Stomach (tissue), 9 donors: ENCODE data around the gene TWF2. TPM values are rescaled to one million over a fixed set of nuclear protein-coding genes. Genes with fewer than 3 reads are reported as not detected.

Experiments used
- DNase-seq, 2 donors: peaks; one replicate each; pipeline versions ENCODE4 v3.0.0 to v3.0.0-alpha.2; 2013 to 2019
- H3K27ac ChIP-seq, 5 donors: fragments of 200-600 bp in 4 of 5; sonication (generic) in 4 of 5; one replicate each; pipeline ENCODE4 v1.5.1; 2013 to 2019; ENCODE audit warnings: mild to moderate bottlenecking in 1 of 5, moderate library complexity in 1 of 5
- H3K27me3 ChIP-seq, 3 donors: fragments of 200-600 bp; sonication (generic); one replicate each; pipeline ENCODE4 v1.5.1; 2017 to 2019; ENCODE audit warnings: mixed run types in 1 of 3
- H3K36me3 ChIP-seq, 4 donors: fragments of 200-600 bp; sonication (generic); 1 replicate in 3 of 4; 2 replicates in 1 of 4; pipeline ENCODE4 v1.5.1; 2016 to 2019
- H3K4me1 ChIP-seq, 4 donors: fragments of 200-600 bp; sonication (generic); one replicate each; pipeline ENCODE4 v1.5.1; 2016 to 2019
- H3K4me3 ChIP-seq, 4 donors: fragments of 200-600 bp; sonication (generic) in 3 of 4; one replicate each; pipeline ENCODE4 v1.5.1; 2016 to 2019; ENCODE audit warnings: mild to moderate bottlenecking in 1 of 4
- H3K9me3 ChIP-seq, 4 donors: fragments of 200-600 bp; sonication (generic); one replicate each; pipeline ENCODE4 v1.5.1; 2016 to 2019
- CTCF ChIP-seq, 7 experiments: fragments of 450-650 bp in 4 of 7; fragments of 200-600 bp in 3 of 7; sonication (generic) in 3 of 7; IDR thresholded peaks; one replicate each; pipeline ENCODE4 v1.5.1; 2016 to 2019; ENCODE audit warnings: antibody characterized with exemption in 7 of 7, control low read depth in 2 of 7, mild to moderate bottlenecking in 1 of 7
- EP300 ChIP-seq: sonication (generic); formaldehyde crosslinking; IDR thresholded peaks from one replicate; pipeline ENCODE4 v1.6.1; 2017; ENCODE audit warnings: antibody characterized with exemption
- POLR2A ChIP-seq, 4 donors: fragments of 450-650 bp; IDR thresholded peaks; one replicate each; pipeline ENCODE4 v1.6.1; 2016; ENCODE audit warnings: antibody characterized with exemption in 4 of 4, control low read depth in 2 of 4, mild to moderate bottlenecking in 1 of 4, moderate library complexity in 1 of 4
- POLR2AphosphoS5 ChIP-seq, 3 donors: sonication (generic); formaldehyde crosslinking; IDR thresholded peaks; one replicate each; pipeline ENCODE4 v1.6.1; 2016; ENCODE audit warnings: antibody characterized with exemption in 3 of 3
- WGBS, 5 donors: extraction: QIAGEN DNeasy Blood & Tissue Kit in 3 of 5; methylation state at CpG; one replicate each; pipeline versions ENCODE4 v1.1.5 to v1.1.7; 2013 to 2018; 5-methylcytosine and 5-hydroxymethylcytosine counted together
- intact Hi-C: fragments of 100-400 bp; cut with DNase I; formaldehyde crosslinking; loops from one replicate; pipeline ENCODE4 v1.15.1; 2023; ENCODE audit warnings: low total_unique reads
- polyA plus RNA-seq, 3 donors: library from polyadenylated mRNA; stranded (reverse); fragments of 200-250 nt; gene quantifications; one replicate each; pipeline ENCODE4 v1.2.3, GENCODE V29; 2013
- total RNA-seq, 5 donors: library from RNA; depleted of rRNA; stranded (reverse); fragments of >200 nt; gene quantifications; one replicate each; pipeline versions ENCODE4 v1.1.0 to v1.2.3, GENCODE V29; 2014 to 2016
- donor health status: healthy with polysubstance abuse.
- donor health status: Bipolar disorder and iron deficiency.
- donor health status: healthy.

The TWF2 gene
- total and polyA plus RNA-seq, 8 donors: 18.7 to 237 (median 40.0) TPM

DNA sequence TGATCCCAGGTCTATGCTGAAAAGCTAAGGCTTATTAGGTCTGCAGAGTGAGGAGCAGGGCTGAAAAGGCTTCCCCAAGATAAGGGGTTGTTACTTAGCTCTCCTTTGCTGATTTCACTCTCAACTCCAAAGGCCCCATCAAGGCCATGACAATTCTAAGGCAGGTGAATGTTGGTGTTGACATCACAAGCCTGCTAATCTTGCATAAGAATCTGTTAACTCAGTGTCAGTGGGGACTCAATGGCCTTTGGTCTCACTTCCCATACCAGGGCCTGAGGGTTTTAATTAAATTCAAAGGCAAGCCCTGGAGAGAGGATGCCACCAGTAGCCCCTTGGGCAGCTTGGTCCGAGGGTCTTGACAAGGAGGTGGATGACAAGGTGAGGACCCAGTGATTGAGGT lies 50.4 kb downstream of the TWF2 start:
- H3K9me3 ChIP-seq: no peaks in the 10 kb centered on the region
- intact Hi-C loops: no loop called here
- no peak for DNase-seq
- 55 to 64% (median 59%) methylated on average over 1 of the region's 1 CpG for WGBS, 5 donors
- H3K27me3 ChIP-seq: no peaks in the 10 kb centered on the region
- TF ChIP-seq CTCF (IDR thresholded peaks at IDR 0.05) (no peak), POLR2AphosphoS5 (IDR thresholded peaks at IDR 0.05) (no peak), POLR2A (IDR thresholded peaks at IDR 0.05) (no peak), EP300 (no peak)
- no peak overlapping the region for H3K4me3 ChIP-seq
- peaks cover 22 to 35% (median 30%) of the 10 kb centered on the region in 4 donors for H3K4me1 ChIP-seq
- H3K27ac ChIP-seq: peak overlapping the region; percentile 14 to 80 (median 71)
- no peaks in the 10 kb centered on the region for H3K36me3 ChIP-seq

DNA sequence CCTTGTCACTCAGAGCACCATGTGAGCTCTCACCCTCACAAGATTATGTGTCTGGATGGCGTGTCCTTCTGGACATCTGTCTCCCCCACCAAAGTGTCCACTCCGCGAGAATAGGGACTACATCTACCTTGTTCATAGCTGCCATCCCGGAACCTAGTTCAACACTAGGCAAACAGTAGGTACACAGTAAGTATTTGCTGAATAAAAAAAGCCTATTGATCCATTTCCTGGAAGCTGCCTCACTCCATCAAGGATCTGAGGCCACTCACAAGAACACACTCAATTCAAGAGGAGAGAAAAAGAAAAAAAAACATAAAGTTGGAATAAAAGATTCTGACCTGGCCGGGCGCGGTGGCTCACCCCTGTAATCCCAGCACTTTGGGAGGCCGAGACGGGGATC lies 52.2 kb downstream of the TWF2 start:
- peaks cover 21 to 34% (median 27%) of the 10 kb centered on the region in 4 donors for H3K4me1 ChIP-seq
- TF ChIP-seq POLR2A (IDR thresholded peaks at IDR 0.05) (no peak), EP300 (no peak), CTCF (IDR thresholded peaks at IDR 0.05) (no peak), POLR2AphosphoS5 (IDR thresholded peaks at IDR 0.05) (no peak)
- 92 to 98% (median 96%) methylated on average over 9 of the region's 9 CpGs for WGBS, 5 donors
- H3K27ac ChIP-seq: no peak overlapping the region
- no peak overlapping the region for H3K4me3 ChIP-seq
- no peaks in the 10 kb centered on the region for H3K27me3 ChIP-seq
- no peak for DNase-seq
- H3K9me3 ChIP-seq: no peaks in the 10 kb centered on the region
- H3K36me3 ChIP-seq: no peaks in the 10 kb centered on the region
- intact Hi-C loops: no loop called here

DNA sequence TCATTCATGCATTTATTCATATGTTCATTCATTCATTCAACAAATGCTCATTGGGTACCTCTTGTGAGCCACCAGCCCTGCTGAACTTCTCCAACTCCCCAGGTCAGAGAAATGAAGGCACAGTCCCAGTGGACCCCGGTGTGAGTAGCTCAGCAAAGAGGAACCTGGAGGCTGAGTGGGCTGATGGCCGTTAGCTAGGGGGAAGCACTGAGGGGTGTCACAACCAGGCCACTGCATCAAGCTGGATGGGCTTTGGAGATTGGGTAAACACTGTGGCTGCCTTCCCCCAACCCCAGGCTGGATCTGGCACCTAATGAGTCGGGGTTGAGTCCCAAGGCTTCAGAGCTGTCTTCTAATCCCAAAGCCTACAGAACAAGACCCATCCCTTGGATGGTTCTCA lies 53.1 kb downstream of the TWF2 start:
- H3K27me3 ChIP-seq: no peaks in the 10 kb centered on the region
- DNase-seq: no peak
- intact Hi-C loops: no loop called here
- 77 to 95% (median 85%) methylated on average over 3 of the region's 3 CpGs for WGBS, 5 donors
- H3K36me3 ChIP-seq: no peaks in the 10 kb centered on the region
- H3K27ac ChIP-seq: no peak overlapping the region
- H3K9me3 ChIP-seq: no peaks in the 10 kb centered on the region
- H3K4me3 ChIP-seq: no peak overlapping the region
- H3K4me1 ChIP-seq: peaks cover 17 to 25% (median 21%) of the 10 kb centered on the region in 4 donors
- no peak for TF ChIP-seq POLR2AphosphoS5 (IDR thresholded peaks at IDR 0.05)
- TF ChIP-seq EP300: no peak
- TF ChIP-seq CTCF (IDR thresholded peaks at IDR 0.05): no peak
- no peak for TF ChIP-seq POLR2A (IDR thresholded peaks at IDR 0.05)

DNA sequence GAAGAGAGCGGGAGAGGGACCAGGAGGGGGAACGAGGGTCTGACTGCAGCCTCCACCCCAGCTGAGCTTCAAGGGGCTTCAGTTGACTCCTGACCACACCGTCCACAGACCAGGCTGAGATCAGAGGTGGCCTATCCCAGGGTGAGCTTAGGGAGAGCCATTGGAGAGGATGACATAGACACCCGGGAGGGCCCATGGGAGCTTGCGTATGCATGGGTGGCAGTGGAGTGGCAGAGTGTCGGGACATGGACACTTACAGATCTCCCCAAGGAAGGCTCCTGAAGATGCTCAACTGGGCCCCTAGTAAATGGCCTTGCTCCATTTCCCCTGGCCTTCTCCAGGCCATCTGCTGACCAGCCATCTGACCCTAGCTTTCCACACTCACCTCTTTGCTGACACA lies 53.6 kb downstream of the TWF2 start:
- Histone ChIP-seq H3K4me1 (peaks cover 12 to 20% (median 16%) of the 10 kb centered on the region in 4 donors), H3K36me3 (no peaks in the 10 kb centered on the region), H3K27ac (no peak overlapping the region), H3K27me3 (no peaks in the 10 kb centered on the region), H3K4me3 (no peak overlapping the region), H3K9me3 (no peaks in the 10 kb centered on the region)
- intact Hi-C loops: no loop called here
- DNase-seq: no peak
- 88 to 98% (median 95%) methylated on average over 6 of the region's 6 CpGs for WGBS, 5 donors
- no peak for TF ChIP-seq EP300

GRCh38 chr3:52184690-52185089 lies 54.3 kb downstream of the TWF2 start:
- no peak for TF ChIP-seq POLR2AphosphoS5 (IDR thresholded peaks at IDR 0.05)
- no peak for TF ChIP-seq CTCF (IDR thresholded peaks at IDR 0.05)
- TF ChIP-seq EP300: no peak
- TF ChIP-seq POLR2A (IDR thresholded peaks at IDR 0.05): no peak
- Histone ChIP-seq H3K9me3 (no peaks in the 10 kb centered on the region), H3K27me3 (no peaks in the 10 kb centered on the region), H3K4me3 (no peak overlapping the region), H3K27ac (peak overlapping the region in 1 of 5 donors; percentile 15), H3K4me1 (peaks cover 6 to 14% (median 10%) of the 10 kb centered on the region in 4 donors), H3K36me3 (no peaks in the 10 kb centered on the region)
- 89 to 94% (median 90%) methylated on average over 7 to 8 of the region's 8 CpGs for WGBS, 5 donors
- intact Hi-C loops: no loop called here
- DNase-seq: no peak
